NCI-H1417 treated with DMSO at 0.1 percent for 48 hours (cell line): Measurements from ENCODE around the gene PAX3.

Experiments
- DNase-seq: peaks from one replicate; lab custom pipeline; 2025; lab: John Stamatoyannopoulos, UW

Gene PAX3

GRCh38 chr2:222269132-222269531 is 29.7 kb downstream of the PAX3 start:
- DNase-seq: no peak

GRCh38 chr2:222268311-222268990 is 30.3 kb downstream of the PAX3 start:
- DNase-seq: no peak

DNA sequence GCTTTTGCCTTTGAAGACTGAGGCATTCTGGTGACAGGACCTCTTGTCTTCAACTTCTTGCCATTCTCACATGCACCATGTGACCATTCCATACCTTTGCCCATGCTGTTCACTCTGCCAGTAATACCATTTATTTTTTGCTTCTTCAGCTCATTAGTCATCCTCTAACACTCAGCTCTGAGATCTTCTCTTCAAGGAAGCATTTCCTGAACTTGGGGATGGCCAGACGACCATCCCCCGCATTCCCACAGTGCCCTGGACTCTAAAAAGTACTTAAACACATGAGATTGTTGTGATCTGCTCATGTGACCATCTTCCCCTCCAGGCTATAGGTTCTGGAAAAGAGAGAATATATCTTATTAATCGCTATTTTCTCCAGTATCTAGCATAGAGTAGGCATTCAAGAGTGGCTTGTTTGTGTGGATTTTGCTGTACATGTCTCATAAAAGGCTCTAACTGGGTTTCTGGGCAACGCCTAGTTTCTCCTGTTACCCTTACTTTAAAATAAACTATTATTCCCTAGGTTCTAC is 33.9 kb downstream of the PAX3 start:
- DNase-seq: no peak

DNA sequence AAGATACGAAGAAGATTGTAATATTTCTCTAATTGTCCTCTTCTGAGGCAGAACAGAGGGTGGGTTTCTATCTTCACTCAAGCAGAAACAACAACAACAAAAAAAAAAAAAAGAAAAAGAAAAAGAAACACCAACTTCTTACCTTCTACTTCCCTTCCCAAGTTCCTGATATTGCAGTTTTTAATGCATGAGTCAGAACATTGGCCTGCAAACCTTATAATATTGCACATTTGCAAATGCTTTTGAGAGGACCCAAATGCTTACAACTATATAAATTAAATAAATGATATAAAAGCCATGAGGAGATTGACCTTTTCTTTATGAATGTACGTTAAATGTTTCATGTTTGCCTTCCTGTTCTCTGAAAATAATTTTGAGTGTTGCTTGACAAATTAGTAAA is 37.3 kb downstream of the PAX3 start:
- DNase-seq: no peak

- DNase-seq: no peak
Observed at GRCh38 chr2:222257645-222258044, 41.2 kb downstream of the PAX3 start.

- DNase-seq: no peak
Observed at GRCh38 chr2:222256250-222256649, 42.5 kb downstream of the PAX3 start.

DNA sequence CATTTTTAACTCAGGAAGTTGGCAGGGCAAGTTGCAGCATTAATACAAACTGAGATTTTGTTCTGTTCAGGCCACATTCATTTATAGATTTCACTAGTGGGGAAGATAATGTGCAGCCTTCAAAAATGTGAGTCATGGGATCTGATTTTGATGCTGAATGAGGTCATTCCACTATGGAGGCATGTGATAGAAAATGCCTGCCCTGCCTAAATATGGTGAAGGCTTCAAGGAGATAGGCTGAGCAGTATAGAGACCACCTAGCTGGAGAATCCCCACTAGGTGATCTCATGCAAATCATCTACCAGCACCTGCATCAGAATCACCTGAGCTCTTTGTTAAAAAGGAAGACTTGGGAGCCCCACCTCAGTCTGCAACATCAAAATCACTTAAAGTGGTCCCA is 43.7 kb downstream of the PAX3 start:
- no peak for DNase-seq

DNA sequence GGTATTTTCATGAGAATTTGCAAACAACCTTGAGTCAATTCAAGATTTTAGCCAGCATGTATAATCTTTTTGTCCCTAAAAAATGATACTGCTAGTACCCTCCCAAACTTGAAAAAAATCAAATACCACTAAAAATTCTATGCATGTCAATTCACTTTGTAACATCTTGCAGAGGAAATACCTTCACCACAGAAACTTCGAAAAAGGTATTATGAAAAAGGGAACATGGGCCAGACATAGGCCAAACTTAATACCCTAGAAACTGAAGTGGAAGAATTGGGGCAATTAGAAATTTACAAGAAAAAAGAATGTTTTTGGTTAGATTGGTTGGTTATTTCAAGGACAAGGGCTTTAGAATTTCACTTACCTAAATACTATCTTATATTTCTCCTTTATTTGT is 48.5 kb downstream of the PAX3 start:
- no peak for DNase-seq

DNA sequence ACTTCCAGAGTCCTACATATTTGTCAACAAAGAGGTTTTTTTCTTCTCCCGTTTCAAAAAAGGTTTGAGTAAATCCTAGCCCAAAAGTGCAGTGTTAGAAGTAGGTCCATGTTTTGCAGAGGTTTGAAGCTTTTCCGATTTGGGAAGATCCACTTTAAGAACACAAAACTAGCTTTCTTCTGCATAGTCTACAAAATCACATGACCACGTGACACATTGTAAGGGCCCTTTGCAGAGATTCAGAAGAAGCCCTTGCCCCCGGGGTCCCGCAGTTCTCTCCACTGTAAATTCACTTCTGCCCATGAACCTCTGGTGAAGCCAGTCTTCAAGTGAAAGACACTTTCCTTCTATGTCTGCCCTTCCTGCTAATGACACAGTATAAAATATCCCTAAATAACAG is 49.4 kb downstream of the PAX3 start:
- DNase-seq: no peak

DNA sequence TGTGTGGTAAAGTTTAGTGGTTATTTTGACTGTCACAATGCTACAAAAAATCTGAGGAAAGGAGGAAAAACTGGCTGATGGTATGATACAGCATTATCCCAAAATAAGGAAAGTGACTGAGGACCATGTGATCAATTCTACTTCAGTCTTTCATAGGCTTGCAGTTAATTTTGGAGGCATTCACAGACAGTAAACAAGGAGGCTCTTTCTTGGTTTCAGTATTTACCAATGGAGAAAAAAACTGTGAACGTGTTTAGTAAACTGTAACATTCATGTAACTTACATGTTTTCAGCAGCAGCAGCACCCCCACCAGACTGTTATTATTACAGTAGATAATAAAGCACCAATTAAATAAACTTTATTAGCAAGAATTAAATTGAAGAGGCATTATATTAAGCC is 50.0 kb downstream of the PAX3 start:
- no peak for DNase-seq

GRCh38 chr2:222248256-222248655 is 50.5 kb downstream of the PAX3 start:
- DNase-seq: no peak

GRCh38 chr2:222242532-222242931 is 56.3 kb downstream of the PAX3 start:
- DNase-seq: no peak

DNA sequence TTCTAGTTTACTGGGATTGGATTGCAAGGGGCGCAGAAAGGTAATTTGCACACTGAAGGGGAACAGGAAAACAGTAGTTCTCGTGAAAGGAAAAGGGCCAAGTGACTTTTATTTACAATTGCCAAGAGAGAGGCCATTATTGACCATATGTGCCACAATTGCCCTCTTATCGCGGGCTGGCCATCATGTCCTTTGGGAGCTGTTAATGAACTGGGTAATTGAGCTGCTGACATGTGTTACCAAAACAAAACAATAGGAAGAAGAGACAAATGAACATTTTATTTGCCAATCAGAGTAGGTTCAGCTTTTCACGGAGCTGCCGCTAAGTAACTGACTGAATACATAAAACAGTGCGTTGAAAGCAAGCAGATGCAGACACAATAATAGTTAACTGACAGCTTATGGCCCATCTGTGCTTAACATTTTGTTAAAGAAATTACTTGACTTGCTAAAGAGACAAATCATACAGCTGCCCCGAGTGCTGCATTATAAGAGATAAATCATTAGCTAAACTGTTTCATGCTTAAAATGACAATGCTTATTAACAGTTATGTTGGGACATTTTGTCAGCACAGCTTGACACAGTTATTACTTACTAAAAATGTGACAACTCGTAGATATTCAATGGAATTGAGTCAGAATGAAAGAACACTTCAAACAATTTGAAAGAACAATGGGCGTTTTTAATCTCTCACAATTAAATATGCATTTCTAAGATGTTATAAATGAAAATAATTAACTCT is 57.5 kb downstream of the PAX3 start:
- DNase-seq: peak; percentile 68

DNA sequence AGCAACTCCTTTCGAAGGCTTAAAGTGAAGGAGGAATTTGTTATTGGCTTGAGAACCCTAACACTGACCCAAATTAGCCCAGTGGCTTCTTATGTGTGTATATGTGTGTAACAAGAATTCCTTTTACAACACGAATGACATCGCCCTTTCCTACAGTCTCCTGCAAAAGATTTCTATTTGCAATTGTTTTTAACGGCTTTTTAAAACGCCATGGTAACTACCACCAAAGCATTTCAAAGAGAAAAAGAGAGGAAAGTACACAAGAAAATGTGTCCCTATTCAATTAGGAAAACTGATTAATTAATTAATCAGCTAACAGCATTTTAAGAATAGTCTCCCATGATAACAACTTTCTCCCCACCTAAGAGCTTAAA is 58.1 kb downstream of the PAX3 start:
- DNase-seq: no peak

DNA sequence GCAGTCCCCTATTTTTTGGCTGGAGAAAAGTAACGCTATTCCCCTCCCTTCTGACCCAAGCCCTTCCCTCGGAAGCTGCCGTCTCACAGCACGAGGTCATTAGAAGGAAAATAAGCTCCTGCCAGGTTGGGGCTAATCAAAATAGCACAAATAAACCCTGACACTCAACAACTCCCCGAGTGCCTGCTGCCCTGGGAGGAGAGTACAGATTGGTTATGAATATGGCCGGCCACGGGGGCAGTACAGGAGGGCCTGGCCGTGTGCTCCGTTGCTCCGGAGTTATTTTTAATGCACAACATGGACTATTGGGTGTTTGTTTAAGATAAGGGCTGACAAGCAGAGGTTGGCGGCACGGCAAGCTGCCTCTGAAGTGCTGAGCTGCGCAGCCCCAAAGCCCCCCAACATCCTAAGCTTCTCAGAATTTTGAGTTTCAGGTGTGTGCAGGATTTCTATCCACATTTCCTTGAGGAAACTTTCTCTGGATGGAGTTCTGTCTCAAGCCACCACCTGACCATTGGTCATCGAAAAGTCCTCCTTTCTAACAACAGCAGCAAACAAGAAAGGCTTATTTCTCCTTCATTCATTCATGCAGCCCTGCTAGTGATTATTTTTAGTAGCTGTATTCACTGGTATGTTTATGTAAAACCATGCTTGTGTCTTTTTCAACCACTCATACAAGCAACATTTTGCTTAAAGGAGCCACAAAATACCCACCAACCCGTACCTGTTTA is 58.7 kb downstream of the PAX3 start:
- no peak for DNase-seq

GRCh38 chr2:222239091-222239490 is 59.7 kb downstream of the PAX3 start:
- no peak for DNase-seq

GRCh38 chr2:222238072-222238471 is 60.7 kb downstream of the PAX3 start:
- DNase-seq: no peak

DNA sequence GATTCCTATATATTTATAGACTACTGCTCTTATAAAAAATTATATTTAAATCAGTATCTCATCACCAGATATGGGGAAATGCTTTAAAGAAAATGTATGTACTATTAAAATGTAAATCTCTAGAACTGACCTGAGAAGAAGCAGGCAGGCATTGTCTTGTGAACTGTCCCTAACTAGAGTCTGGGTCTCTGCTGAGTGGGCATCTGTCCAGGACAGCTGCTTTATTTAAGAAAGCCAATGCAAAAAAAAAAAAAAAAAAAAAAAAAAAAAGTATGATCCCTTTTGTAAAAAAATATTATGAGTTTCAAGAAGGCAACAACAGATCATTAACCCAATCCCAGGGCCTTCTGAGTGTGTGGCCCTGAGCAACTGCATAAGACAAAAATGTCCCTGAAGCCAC is 66.0 kb downstream of the PAX3 start:
- no peak for DNase-seq

DNA sequence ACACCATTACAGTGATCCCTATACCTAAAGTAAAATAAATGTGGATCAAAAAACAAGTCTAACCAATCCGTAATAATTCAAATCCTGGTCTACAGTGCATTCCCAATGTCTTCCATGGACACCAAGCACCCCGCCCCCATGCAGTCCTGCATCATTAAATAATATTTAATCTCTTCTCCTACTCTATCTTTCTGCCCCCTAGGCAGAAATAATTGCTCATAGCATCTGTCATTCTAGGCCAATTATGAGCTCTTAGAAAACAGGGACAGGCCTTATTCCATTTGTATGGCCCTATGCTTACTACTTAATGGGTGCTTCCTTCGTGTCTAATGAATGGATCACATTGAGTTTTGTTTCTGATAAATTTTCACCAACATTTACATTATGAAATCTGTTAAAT is 66.4 kb downstream of the PAX3 start:
- no peak for DNase-seq

GRCh38 chr2:222228054-222228453 is 70.7 kb downstream of the PAX3 start:
- no peak for DNase-seq

- no peak for DNase-seq
Observed at GRCh38 chr2:222218786-222219185, 80.0 kb downstream of the PAX3 start.

DNA sequence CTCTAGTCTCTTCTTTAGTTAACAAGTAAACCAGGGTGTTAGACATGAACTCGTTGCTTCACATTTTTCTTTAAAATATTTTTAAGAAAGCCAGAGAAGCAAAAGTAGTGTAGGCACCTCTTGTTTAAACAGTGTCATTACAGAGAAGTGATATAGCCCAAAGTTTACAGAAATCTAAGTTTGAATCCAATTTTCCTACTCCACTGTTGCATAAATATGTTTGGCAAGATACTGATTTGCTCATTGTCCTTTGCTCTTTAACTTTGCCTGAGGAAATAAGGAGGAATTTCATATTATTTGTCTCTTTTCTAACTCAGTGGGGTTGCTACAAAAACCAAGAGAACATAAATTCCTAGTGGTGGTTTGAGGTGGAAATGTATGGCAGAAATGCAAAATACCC is 81.1 kb downstream of the PAX3 start:
- DNase-seq: no peak

DNA sequence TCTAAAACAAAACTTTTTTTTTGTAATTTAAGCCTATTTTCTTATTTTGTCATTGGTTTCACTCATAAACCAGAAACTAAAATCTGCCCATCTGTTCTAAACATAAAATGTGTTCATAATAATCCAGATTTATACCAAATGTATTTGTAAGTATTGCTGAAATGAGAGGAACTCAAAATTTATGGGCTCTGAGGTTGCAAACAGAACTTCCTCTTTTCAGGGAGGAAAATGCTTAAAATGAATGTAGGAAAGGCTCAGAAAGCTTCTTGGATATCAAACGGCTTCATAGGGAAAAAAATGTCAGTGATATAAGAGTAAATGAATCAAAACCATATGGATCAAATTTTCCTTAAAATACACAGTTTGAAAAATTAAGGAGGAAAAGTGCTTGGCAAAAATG is 83.9 kb downstream of the PAX3 start:
- no peak for DNase-seq
